K562 (cell line): Measurements from ENCODE around the gene MRPL55.

Source experiments
- CREB3 ChIP-seq: fragments of 450-650 bp; conservative IDR thresholded peaks from 2 replicates; pipeline ENCODE4 v1.6.1; 2016; ENCODE audit warnings: missing genetic modification characterization, low read depth, mild to moderate bottlenecking, missing compliant biosample characterization, moderate library complexity
- CTCF ChIP-seq, 3 experiments: IDR thresholded peaks in 2 of 3; conservative IDR thresholded peaks in 1 of 3; 2 replicates each; pipeline ENCODE4 v1.5.1; 2011 to 2012; ENCODE audit warnings: low read length in 3 of 3, mild to moderate bottlenecking in 3 of 3, control low read depth in 2 of 3, improper control_type of control experiment in 1 of 3, inconsistent platforms in 1 of 3, low read depth in 1 of 3, mixed read lengths in 1 of 3, moderate library complexity in 1 of 3; ENCODE audit not compliant: insufficient read depth in 2 of 3
- MTA3 ChIP-seq: fragments of 450-650 bp; formaldehyde crosslinking; IDR thresholded peaks from 2 replicates; pipeline ENCODE4 v1.6.1; 2017; ENCODE audit warnings: mild to moderate bottlenecking, borderline replicate concordance
- SREBF2 ChIP-seq: sonication (generic); formaldehyde crosslinking; IDR thresholded peaks from 2 replicates; pipeline ENCODE4 v1.4.0; 2020; ENCODE audit warnings: mild to moderate bottlenecking, missing genetic modification reagents
- ZNF408 ChIP-seq: fragments of 250-450 bp; sonication (Bioruptor Pico); IDR thresholded peaks from 2 replicates; pipeline ENCODE4 v1.4.0; 2020; ENCODE audit warnings: low read depth, mild to moderate bottlenecking, moderate library complexity

GRCh38 chr1:228154021-228154669 lies 45.0 kb upstream of the MRPL55 start:
- TF ChIP-seq ZNF408 (CRISPR knock-in tag) (no peak), CREB3 (tag) (no peak), MTA3 (no peak), SREBF2 (CRISPR knock-in tag) (no peak), CTCF (IDR thresholded peaks at IDR 0.05 in 2 of 3, conservative IDR thresholded peaks at IDR 0.05 in 1 of 3; ENCODE audit: insufficient read depth in 2 of 3, low read depth in 1 of 3, low read length in 3 of 3) (no peak)
